GM18868 (cell line): ENCODE results near the gene PEX5L.

Source experiments
- ATAC-seq: cut with Tn5 transposase; IDR thresholded peaks from one replicate; pipeline ENCODE4 v1.9.1; 2021; ENCODE audit warnings: mild to moderate bottlenecking, moderate library complexity; ENCODE audit not compliant: unreplicated experiment

Gene PEX5L

DNA sequence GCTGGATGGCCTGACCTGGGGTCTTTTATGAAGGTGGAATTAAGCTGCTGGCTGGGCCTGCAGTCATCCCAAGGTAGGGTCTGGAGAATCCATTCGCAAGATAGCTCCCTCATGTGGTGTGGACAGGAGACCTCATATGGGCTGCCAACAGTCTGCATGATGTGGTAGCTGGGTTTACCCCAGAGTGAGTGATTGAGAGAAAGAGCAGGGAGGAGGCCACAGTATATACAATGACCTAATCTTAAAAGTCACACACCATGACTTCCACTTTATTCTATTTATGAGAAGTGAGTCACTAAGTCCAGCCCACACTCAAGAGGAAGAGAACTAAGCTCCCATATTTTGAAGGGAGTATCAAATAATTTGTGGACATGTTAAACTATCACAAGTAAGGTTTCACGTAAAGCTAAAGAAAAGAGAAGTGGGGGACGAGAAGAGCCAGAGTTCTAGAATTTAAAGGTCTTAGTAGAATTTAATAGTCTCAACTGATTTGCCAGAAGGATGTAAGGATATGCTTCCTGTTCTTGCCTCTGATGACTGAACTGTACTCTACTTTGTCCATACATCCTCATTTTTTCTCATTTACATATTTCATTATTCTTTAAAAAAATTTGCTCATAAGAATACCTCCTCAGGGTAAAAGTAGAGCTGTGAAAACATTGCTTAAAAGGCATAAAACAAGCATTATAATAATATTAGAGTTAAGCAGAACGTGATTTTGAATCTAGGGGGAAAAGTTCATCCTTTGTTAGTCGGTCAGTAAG is 184.4 kb downstream of the PEX5L start:
- peak; percentile 95 for ATAC-seq

DNA sequence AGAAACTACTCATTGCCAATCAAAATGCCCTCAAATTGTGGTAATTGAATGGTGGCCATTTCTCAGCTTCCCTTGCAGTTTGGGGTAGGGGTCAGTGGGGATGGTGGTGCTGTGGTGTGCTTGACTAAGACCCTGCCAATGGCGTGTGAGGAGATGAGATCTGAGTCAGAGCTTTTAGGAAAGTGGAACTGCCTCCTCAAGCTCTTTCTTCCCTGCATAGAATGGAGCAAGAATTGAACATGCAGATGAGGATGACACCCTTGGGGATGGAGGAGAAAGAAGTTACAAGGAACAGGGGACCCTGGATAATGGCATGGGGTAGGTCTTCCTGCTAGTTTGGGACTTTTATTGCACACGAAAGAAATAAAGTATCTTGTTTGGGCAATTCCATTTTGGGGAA is 188.0 kb downstream of the PEX5L start:
- no peak for ATAC-seq

DNA sequence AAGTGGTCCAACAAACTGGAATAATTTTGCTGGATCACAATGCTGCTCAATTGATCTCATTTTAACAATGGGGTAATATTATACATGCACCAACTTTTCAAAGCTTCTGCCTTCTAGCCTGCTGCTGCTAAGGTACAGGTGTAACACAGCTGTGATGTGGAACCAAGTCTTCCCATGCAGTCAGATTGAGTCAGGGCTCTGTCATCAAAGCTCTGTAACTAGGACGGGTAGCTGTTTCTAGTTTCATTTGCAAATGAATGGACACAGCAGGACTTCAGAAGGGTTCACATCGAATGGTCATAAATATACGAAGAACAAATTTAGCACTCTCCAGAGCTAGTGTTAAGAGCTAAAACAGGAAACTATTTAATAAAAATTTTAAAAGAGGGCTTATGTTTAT is 194.7 kb downstream of the PEX5L start:
- ATAC-seq = no peak

DNA sequence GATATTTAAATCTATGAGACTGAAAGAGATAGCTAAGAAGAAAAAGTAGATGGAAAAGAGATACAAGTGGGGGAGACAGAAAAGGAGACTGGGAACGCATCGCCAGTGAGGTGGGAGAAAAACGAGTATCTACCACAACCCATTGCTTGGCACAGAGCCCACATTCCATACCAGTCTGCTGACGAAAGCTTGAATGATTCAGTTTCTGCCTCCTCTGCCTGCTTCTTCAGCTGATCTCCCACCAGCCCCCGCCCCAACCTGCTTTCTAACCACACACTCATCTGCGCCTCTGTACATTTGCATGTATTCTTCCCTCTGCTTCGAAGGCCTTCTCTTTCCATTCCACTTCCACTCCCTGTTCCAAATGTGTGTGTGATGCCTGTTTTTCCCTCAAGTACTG is 195.8 kb downstream of the PEX5L start:
- no peak for ATAC-seq

DNA sequence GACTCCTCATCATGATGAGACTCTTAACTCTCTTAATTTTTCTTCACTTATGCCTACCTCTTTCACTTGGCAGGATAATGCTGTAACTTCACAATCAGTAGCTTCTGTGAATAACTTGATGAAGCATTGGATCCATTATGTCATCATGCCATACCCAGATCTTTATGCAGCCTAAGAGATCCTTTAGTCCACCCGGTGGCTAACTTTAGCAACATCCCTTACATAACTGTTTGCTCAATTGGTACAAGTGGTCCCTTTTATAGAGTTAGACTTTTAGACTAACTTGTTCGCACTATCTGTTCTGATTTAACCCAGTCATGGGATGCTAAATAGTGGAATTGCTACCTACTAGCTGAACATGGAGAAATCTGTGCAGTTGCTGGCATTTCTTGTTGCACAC is 199.4 kb downstream of the PEX5L start:
- ATAC-seq = no peak

DNA sequence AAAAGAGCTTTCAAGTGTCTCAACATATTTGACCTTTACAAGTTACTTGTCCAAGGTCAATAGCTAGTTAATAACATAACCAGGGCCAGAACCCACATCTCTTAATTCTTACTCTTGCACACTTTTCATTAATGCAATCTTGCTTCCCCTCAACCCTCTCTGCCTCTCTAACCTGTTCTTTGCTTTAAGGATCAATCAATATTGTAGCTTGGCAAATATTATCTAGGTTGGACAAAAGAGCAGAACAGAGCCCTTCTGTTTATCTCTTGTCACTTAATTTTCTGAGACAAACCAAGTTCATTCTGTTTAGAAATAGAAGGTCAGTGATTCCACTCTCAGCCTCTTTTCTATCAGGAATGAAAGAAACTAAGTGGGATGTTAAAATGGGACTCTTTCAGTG is 203.4 kb downstream of the PEX5L start:
- no peak for ATAC-seq

DNA sequence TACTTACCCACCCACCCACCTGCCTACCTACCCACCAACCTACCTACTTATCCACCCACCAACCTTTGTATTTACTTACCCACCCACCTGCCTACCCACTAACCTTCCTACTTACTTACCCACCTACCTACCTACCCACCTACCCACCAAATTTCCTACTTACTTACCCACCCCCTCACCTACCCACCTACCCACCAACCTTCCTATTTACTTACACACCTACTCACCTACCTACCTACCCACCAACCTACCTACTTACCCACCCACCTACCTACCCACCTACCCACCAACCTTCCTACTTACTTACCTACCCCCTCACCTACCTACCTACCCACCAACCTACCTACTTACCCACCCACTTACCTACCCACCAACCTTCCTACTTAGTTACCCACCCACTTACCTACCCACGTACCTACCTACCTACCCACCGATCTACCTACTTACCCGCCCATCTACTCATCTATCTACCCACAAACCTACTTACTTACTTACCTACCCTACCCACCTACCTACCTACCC is 204.3 kb downstream of the PEX5L start:
- no peak for ATAC-seq

DNA sequence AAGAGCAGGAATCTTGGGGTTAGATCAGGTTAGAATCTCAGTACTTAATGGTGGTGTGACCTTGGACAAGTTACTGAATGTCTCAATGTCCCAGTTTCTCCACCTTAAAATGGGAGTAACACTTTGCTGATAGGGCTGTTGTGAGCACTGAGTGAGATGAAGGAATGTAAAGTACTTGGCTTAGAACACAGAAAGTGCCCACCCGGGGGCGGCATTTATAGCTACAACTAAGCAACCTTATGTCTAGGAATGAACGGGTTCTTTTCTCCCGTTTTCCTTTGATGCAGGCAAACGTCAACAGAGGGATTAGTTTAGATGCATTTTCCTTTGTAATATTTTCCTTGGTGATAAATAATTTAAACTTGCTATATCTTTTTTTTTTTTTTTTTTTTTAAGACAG is 207.3 kb downstream of the PEX5L start:
- no peak for ATAC-seq

DNA sequence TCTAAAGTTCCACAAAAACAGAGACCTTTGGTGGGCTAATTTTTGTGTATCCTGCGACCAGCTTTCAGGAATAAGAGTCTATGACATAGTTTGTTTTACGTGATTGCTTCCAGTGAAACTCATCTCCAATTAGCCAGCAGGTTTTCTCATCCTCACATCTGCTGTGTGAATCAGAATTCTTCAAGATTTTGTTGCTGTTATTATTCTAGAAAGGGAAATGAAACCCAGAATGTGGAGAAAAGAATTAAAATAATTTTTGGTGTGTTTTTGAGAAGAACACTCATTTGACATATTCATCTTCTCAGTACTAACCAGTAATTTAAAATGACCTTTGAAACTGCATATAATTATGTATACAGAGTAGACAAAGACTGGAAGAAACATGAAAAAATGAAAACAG is 208.0 kb downstream of the PEX5L start:
- ATAC-seq = no peak

DNA sequence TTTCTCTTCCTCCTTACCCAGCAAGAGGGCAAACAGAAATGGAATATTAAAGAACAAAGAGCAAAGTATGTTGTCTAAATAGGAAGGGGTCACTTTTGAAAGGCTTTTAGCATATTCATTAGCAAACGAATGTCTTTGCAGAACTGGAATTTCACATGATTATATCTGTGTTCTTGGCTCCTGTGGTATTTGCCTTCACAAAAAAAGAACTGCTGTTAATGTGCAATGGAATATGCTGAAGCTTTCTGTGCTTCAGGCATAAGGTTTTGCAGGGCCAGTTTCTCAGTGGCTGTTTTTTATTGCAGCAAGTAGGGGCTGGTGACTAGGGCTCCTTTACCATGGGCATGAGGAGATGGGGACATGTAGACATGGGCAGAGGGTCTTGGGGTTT is 210.5 kb downstream of the PEX5L start:
- ATAC-seq = no peak

DNA sequence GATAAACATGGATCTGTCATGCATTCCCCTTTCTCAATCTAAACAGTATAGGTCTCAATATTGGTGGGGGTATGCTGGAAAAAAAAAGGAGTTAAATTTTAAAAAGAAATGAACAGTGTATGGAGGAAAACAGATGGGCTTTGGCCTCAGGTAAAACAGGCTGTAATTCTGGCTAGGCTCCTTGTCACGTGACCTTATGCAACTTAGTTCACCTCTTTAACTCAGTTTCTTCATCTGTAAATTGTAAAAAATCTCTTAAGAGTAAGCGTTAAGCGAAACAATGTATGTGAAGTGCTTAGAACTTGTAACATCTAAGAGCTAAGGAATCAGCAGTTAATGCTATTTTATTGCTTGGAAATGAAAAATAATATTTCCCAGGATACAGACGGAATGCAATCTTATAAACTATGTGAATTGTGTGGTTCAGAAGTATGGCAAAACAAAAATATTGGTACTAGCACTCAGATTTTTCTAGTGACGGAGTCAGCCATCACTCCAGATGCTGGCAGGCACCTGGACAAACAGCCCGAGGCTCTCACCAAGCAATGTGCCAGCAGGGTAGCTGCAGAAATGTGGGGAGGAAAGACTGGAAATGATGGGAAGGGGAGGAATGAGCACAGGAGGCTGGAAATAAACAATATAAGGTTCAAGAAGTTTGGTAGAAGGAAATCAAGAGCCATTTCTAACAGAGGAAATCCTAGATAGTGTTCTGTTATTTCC is 211.1 kb downstream of the PEX5L start:
- ATAC-seq = no peak

DNA sequence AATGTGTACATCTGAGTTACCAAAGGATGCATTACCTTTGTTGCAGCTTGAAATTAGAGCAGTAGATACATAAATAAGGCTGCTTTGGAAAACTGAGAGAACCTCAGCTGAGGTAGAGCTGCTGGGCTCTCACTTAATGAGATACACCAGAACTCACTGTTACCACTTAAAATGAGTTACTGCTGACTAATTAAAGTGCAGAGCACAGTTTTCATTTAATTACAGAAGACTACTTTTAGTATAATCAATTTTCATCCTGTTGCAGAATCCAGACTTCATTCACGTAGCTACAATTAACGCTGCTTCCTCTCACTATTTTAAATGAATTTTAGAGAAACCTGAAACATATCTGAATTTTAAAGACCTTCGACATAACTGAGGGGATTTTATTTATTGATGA is 214.4 kb downstream of the PEX5L start:
- no peak for ATAC-seq

DNA sequence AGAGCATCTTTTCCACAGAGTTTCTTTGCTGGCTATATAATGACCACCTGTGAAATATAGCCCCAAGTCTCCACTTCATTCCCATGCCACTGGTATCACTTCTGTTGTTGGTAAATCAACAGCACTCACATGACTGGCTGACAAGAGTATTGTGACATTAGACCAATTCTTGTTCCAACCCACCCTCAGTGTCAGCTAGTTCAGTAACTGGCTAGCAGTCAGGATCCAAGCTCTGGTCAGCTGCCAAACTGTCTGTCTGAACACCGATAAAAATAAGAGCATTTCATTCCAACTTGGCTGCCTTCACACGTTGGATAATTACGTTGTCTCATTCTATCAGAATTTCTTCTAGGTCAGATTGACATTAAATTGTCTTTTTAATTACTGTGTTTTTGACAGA is 217.4 kb downstream of the PEX5L start:
- no peak for ATAC-seq

DNA sequence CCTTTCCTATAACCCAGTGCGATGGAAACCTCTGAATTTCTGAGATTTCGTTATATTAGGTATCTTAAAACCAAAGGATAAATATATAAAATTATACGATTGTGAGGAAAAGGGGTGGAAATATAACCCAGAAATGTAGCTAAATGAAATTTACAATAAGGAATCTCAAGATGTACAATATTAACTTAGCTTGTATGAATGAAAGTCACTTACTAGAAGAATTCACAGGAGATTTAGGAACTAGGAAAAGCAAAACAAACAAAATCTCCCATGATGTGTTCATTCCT is 224.7 kb downstream of the PEX5L start:
- ATAC-seq = no peak

DNA sequence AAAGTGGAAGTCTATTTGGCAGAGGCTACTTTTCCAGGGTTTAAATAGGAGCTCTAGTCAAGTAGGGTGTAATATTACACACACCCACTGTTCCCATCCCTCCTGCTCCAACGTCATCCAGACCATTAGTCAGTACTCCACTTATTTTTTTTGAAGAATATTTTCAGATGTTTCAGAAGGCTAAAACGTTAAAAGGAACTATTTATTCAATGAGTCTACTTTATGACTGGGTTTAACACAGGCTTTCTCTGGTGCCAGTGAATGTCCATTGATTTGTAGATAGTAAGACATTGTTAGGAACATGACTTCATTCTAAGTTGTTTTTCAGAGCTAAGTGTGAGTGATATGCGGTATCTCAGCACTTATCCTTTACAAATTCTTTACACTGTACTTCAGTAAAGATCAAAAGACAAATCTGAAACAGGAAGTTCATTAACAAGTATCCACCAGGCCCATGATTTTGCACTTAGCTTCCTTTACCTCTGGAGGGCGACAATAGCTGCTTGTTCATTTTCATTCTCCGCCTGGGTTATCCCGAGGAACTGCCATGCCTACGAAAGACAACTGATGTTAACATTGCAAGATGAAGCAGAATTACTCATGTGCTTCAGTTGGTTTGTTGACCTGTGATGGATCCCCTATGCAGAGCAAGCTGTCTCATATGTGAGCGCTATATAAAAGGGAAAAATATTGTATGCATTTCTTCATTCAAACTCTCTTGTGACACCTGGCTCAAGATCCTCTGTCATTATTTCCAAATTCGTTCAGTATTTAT is 225.2 kb downstream of the PEX5L start:
- peak; percentile 96 for ATAC-seq

DNA sequence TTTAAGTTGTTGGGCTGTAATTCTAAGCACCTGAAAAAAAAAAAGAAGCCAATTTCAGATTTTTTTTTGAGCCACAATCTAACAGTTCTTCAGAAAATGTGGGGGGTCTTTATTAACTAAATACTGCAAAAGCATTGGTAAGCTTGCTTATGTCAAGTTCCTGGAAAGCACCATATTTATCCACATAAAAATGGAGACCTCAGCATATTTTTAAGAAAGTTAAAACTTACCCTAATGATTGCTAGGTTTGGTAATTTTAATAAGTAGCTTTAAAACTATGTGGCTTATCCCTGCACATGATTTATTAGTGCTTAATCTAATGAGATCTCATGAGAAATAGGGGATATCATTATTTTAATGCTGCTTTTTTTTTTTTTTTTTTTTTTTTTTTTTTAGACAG is 227.1 kb downstream of the PEX5L start:
- ATAC-seq = no peak

DNA sequence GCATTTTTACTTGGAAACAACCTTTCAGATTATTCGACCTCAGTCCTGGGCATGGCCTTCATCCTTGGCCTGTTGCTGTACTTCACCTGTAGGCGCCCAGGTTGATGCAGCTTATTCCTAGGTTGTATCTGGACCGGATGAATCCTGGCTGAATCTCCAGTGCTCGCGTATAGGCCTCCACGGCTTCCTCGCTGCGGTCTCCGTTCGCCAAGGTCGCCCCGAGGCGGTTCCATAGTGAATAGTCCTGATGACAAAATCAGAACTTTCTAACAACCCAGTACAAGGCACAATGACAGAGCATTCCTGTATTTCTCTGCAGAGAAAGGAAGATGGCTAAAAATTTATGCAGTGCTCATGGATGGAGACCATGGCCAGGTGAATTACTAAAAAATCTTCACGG is 229.1 kb downstream of the PEX5L start:
- no peak for ATAC-seq

DNA sequence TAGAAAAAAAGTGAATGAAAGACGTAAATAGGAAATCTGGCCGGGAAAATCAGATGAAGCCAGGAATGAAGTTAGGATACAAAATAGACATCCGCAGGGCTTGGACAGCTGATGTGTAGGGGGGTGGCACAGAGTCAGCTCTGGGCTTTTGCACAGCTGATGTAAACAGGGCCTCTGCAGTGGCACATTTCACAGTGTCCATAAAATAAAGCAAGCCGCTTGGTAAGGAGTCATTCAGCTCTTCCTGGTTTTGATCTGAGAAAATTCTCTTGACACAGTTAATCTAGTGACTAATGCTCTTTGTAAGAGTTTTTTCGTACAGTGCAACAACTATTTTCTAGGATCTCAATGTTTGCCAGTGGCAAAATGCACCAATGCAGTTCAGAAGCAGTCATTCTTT is 230.6 kb downstream of the PEX5L start:
- no peak for ATAC-seq

DNA sequence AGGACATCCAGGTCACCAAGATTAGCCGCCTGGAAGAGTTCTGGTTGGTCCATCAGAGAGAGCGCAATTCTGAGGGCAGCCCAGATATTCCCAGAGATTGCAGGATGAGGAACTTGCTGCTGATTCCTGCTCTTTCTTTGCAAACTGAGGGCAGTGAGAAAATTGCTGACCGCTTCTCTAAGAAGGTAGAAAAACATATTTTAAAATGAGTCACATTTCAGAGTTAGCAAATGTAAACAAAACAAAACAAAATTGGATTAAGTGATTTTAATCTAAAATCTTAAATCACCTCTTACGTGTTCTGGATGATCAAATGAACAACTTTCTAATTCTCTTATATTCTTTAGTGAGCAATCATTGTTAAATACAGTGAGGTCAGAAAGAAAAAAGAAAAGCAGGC is 234.9 kb downstream of the PEX5L start:
- no peak for ATAC-seq

DNA sequence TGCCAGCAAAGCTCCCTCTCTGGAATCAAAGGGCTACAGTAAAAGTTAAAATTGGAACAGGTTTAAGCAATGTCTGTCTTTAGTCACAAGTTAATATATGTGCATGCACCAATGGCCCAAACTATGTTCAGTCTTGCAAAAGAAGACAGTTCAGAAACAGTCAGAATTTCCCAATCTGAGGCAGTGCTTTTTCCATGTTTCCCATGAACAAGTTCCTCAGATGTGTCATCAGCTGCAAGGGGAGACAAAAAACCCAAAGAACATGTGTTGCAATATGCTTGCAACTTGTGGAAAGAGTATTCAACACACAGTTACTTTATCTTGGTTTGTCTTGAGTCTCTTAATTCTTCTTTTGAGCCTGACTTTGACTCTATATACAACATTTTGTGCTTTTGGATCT is 235.5 kb downstream of the PEX5L start:
- ATAC-seq = no peak

DNA sequence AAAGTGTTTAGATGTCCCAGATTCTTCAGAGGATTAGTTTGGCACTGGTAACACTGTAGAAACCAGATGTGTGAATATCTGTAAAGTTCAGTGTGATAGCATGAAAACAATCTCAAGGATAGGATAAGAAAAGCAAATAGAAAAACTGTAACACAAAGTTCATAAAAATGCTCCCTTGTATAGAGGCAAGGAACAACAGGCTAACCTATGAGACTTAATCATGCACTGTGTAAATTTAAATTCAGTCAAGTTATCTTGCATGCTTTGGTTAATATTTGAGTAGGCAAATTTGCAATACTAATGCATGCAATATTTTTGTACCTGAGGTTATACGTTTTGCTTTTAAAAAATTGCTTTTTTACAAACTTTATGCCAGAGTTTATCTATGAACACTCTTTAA is 239.5 kb downstream of the PEX5L start:
- no peak for ATAC-seq

DNA sequence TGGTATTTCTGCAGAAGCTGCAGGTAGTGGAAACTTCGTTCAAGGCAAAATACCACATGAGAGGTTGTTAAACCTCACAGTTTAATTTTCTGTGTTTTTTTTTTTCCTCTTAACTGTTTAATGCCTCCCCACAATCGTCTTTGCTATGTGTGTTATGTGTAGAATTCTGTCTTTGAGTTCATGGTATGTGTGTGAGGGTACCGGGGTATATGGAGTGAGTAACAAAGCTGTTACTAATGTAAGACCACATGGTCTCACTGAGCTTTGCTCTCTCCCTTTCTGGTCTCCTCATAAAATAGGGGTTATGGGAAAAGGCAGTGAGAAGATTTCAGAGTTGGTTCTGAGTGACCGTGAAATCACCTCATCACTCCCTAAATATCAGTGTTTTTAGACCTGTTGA is 240.3 kb downstream of the PEX5L start:
- no peak for ATAC-seq
